GM18508 (cell line): Measurements from ENCODE around the gene AEBP2.
"Not testable (repeated sequence)": the region's sequence is repeated elsewhere in the genome, so short reads cannot be mapped to it uniquely, and the experiment has no call there.

Source experiments
- ATAC-seq: cut with Tn5 transposase; IDR thresholded peaks from one replicate; pipeline ENCODE4 v1.9.1; 2021; ENCODE audit warnings: moderate number of reproducible peaks; ENCODE audit not compliant: insufficient read depth, unreplicated experiment

Gene AEBP2

GRCh38 chr12:19439059-19440018, at the start of gene AEBP2:
Gene AEBP2 (plus strand): TSS chr12:19439492. CDS start chr12:19439700, 208 bp downstream.
- peak; percentile 62 for ATAC-seq

- no peak for ATAC-seq
These were observed 49.2 kb upstream of the AEBP2 start for GRCh38 chr12:19390051-19390598.

- ATAC-seq, result not testable (repeated sequence)
These were observed 46.6 kb upstream of the AEBP2 start for GRCh38 chr12:19392644-19393043.

GRCh38 chr12:19394385-19394784, 44.9 kb upstream of the AEBP2 start:
- no peak for ATAC-seq

GRCh38 chr12:19397534-19397933, 41.8 kb upstream of the AEBP2 start:
- ATAC-seq, result no peak

GRCh38 chr12:19398376-19399363, 40.6 kb upstream of the AEBP2 start:
- ATAC-seq, result no peak

- not testable (repeated sequence) for ATAC-seq
These were observed 38.5 kb upstream of the AEBP2 start for GRCh38 chr12:19400649-19401285.

- no peak for ATAC-seq
These were observed 37.1 kb upstream of the AEBP2 start for GRCh38 chr12:19402211-19402610.

- ATAC-seq, result no peak
These were observed 36.4 kb upstream of the AEBP2 start for GRCh38 chr12:19402743-19403431.

GRCh38 chr12:19404242-19404880, 34.9 kb upstream of the AEBP2 start:
- no peak for ATAC-seq

- ATAC-seq, result no peak
These were observed 29.9 kb upstream of the AEBP2 start for GRCh38 chr12:19409376-19409775.

- ATAC-seq, result no peak
These were observed 29.1 kb upstream of the AEBP2 start for GRCh38 chr12:19410211-19410610.

GRCh38 chr12:19410629-19411185, 28.6 kb upstream of the AEBP2 start:
- ATAC-seq, result no peak

- ATAC-seq, result no peak
These were observed 27.8 kb upstream of the AEBP2 start for GRCh38 chr12:19411234-19412204.

- ATAC-seq, result no peak
These were observed 26.4 kb upstream of the AEBP2 start for GRCh38 chr12:19412844-19413243.

GRCh38 chr12:19413582-19413981, 25.7 kb upstream of the AEBP2 start:
- ATAC-seq, result not testable (repeated sequence)

GRCh38 chr12:19415563-19415962, 23.7 kb upstream of the AEBP2 start:
- no peak for ATAC-seq
